Activated T-cell treated with anti-CD3 and anti-CD28 coated beads, Interleukin-2, amount 50 U/mL, for 4 hours (primary cell): Measurements from ENCODE around the gene CEP57L1. TPM values are rescaled to one million over a fixed set of nuclear protein-coding genes. Genes with fewer than 3 reads are reported as not detected.

Source experiments
- ATAC-seq, 2 donors: fragments of 200-7000 bp; cut with Tn5 transposase; one replicate each; pipeline ENCODE4 v1.10.0; 2021
- DNase-seq: peaks from one replicate; pipeline ENCODE4 v3.0.0-alpha.2; 2020
- H3K27me3 Mint-ChIP-seq: one replicate; pipeline ENCODE4 v1.8.0; 2021; ENCODE audit warnings: low read depth, mixed read lengths
- H3K36me3 Mint-ChIP-seq: one replicate; pipeline ENCODE4 v1.8.0; 2022; ENCODE audit warnings: mixed read lengths; ENCODE audit not compliant: insufficient read depth
- H3K4me1 Mint-ChIP-seq: one replicate; pipeline ENCODE4 v1.8.0; 2021; ENCODE audit warnings: low read depth, mixed read lengths
- H3K4me3 Mint-ChIP-seq: one replicate; pipeline ENCODE4 v1.8.0; 2021; ENCODE audit warnings: mild to moderate bottlenecking, moderate library complexity, mixed read lengths
- H3K9me3 Mint-ChIP-seq: one replicate; pipeline ENCODE4 v1.8.0; 2021; ENCODE audit warnings: mixed read lengths
- total RNA-seq, 3 donors: library from RNA; stranded (reverse); gene quantifications; one replicate each; pipeline ENCODE4 v1.2.1, GENCODE V29; 2021

CEP57L1 gene
- total RNA-seq: 1 to 10 TPM; 7.5 to 8.2 (median 7.6) TPM

DNA sequence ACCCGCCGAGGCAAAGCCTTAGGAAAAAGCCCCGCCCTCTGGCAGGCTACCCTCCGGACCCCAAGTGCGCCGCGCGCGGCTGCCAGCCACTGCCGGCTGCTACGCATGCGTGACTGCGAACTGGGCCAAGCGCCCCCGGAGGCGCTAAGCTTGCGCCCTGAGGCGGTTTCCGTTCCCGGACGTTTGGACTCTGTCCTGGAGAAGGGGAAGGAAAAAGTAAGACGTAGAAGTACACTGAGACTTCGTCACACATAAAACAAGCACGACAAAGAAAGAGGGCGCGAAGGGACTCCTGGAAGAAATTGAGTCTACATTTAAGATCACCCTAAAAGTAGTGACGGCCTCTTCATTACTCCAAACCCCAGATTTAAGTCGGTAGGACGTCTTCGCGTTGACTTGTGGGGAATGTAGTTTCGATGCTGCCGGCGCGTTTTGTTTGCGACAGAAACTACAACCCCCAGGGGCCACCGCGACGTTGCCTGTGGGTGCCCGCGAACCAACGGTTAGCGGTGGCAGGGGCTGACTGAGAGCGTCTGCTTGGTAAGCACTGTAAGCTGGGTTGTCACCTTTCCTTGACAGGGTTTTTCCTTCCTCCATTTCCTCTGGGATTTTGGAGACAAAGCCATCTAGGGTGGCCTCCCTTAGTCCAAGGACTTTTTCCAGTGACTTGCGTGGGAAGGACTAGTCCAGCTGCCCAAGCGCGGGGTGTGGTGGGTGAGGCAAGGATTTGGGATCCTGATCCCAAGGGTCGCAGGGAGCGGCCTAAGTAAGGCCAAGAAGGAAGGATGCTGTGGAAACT lies at the start of gene CEP57L1:
CEP57L1 (plus strand) TSS at position 472 of the 799 bp plus-strand sequence. CDS start 49,715 bp downstream, outside the sequence.
- Mint-ChIP-seq H3K27me3 (no peaks in the 10 kb centered on the region), H3K4me3 (peak within 1 kb of the TSS; percentile 92), H3K4me1 (peaks cover 39% of the 10 kb centered on the region), H3K9me3 (no peaks in the 10 kb centered on the region), H3K36me3 (peaks cover 2% of the 10 kb centered on the region)
- DNase-seq (peak; percentile 90), ATAC-seq (peak; percentile 70 to 81)

DNA sequence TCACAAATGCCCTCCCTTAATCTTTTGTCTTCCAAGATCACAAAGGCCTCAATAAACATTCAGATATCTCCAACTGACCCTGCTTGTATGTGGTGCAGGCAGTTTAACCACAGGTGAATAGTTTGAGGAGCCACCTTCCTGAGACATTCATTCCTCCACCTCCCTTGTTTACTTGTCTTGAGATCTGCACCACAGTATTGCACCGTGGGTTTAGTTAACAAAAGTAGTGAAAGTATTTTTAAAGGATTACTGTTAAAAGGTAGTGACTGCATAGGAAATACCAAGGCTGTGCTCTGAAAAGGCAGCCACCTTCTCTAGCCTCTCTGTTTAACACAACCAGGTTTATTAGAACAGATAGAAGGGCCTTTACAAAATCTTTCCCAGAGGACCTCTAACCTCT lies 47.1 kb upstream of the CEP57L1 start:
- DNase-seq: no peak
- peaks cover 34% of the 10 kb centered on the region for H3K4me1 Mint-ChIP-seq
- H3K4me3 Mint-ChIP-seq: no peak overlapping the region
- ATAC-seq: no peak
- H3K27me3 Mint-ChIP-seq: no peaks in the 10 kb centered on the region
- peaks cover 9% of the 10 kb centered on the region for H3K36me3 Mint-ChIP-seq
- H3K9me3 Mint-ChIP-seq: peaks cover 3% of the 10 kb centered on the region

- ATAC-seq (no peak), DNase-seq (no peak)
- Mint-ChIP-seq H3K27me3 (no peaks in the 10 kb centered on the region), H3K9me3 (peaks cover 3% of the 10 kb centered on the region), H3K4me3 (no peak overlapping the region), H3K36me3 (peaks cover 8% of the 10 kb centered on the region), H3K4me1 (peaks cover 35% of the 10 kb centered on the region)
Observed at GRCh38 chr6:109048670-109049415, 46.5 kb upstream of the CEP57L1 start.

DNA sequence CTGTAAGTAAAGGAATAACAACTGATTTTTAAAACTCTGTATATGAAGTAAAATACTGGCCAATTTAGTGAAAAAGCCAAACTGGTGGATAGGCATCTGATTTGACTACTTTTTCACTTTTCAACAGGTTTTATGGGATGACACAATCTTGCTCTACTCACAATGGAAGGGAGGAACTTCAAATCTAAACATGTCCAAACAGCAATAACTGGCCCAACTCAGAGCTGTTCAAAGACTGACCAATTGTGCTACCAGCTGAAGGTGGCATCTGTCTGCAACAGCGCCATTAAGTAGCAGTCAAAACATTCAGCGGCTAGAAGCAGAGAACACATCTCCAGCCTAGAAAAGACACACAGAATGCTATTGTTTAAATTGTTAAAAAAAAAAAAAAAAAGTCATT lies 45.3 kb upstream of the CEP57L1 start:
- peaks cover 35% of the 10 kb centered on the region for H3K4me1 Mint-ChIP-seq
- ATAC-seq (no peak), DNase-seq (no peak)
- H3K4me3 Mint-ChIP-seq: no peak overlapping the region
- peaks cover 6% of the 10 kb centered on the region for H3K36me3 Mint-ChIP-seq
- H3K9me3 Mint-ChIP-seq: peaks cover 3% of the 10 kb centered on the region
- no peaks in the 10 kb centered on the region for H3K27me3 Mint-ChIP-seq

DNA sequence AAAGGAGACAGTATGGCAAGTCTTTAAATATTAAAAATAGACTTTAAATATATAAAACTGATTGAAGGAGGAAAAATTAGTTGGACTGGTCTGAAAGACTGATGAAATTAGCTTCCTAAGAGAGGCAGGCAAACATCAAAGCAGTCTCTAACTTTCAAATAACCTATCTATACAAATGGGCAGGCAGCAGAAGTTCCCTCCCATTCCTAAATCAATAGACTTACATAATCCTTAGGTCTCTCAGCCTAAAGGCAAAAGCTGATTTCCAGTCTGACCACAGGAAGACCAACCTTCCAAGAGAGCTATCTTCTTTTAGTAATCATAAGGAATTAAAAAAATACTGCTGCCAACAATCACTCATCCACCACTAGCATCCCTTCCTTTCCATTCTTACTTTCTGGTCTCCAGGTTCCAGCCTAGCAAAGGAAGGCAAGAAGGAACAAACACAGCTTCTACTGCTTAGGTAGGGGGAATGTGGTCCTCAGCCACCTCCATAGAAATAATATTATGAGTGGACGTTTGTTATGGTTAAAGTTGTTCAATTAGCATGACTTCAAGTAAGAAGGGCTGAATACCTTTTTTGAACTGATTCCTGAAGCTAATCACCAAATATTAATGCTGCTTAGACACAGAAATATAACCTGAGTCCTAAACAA lies 44.7 kb upstream of the CEP57L1 start:
- H3K27me3 Mint-ChIP-seq: no peaks in the 10 kb centered on the region
- peaks cover 32% of the 10 kb centered on the region for H3K4me1 Mint-ChIP-seq
- peaks cover 6% of the 10 kb centered on the region for H3K36me3 Mint-ChIP-seq

DNA sequence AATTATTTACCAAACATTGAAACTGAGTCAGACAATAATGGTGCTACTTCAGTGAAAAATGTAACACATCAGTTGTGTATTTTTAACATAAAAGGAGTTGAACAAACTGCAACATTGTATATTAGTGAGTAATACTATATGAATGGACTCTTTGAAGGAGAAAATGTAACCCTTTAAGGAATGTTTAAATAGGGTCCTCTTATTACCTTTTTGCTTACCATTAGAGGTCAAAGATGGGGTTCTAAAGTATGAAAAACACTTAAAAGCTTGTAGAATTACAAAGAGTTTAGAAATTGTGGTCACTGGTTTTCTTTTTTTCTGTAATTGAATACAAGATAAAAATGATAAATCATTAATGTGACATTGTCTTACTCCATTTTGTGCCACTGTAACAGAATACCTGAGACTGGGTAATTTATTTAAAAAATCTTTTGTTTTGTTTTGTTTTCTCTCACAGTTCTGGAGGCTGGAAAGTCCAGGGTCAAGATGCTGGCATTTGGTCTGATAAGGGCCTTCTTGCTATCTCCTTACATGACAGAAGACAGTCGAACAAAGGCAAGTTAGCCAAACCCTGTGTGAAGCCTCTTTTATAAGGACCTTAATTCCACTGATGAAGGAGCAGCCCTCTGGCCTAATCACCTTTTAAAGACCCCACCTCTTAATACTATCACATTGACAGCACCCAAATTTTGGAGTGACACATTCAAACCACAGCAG lies 43.8 kb upstream of the CEP57L1 start:
- ATAC-seq (no peak), DNase-seq (no peak)
- Mint-ChIP-seq H3K36me3 (peaks cover 6% of the 10 kb centered on the region), H3K4me1 (peaks cover 32% of the 10 kb centered on the region), H3K9me3 (peaks cover 3% of the 10 kb centered on the region), H3K27me3 (no peaks in the 10 kb centered on the region), H3K4me3 (no peak overlapping the region)

More for the DNA sequence above, 44.7 kb upstream of the CEP57L1 start:
- peaks cover 3% of the 10 kb centered on the region for H3K9me3 Mint-ChIP-seq
- no peak overlapping the region for H3K4me3 Mint-ChIP-seq
- no peak for ATAC-seq
- DNase-seq: no peak

DNA sequence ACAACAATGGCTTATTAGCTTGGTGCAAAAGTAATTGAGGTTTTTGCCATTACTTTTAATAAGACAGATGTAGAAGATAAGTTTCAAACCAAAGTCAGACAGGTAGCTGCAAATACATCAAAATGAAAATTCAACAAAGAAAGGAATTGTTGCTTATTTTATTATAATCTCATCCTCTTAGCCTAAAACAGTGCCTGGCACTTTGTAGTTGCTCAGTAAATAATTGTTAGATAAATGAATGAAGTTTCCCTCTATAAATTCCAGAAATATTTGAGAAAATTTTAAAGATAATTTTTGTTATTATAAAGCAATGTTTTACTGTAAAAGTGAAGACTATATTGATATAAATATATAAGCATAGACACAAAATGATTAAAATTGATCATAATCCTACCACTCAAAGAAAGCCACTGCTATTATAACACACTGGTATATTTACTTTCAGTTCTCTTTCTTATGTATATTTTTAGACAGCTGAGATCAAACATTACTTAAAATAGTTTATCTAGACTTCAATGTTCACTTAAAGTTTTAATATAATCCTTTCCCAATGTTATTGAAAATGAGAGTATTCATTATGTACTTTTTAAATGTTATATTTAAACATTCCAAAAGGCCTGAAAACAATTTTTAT lies 43.2 kb upstream of the CEP57L1 start:
- H3K9me3 Mint-ChIP-seq: peaks cover 3% of the 10 kb centered on the region
- peaks cover 37% of the 10 kb centered on the region for H3K4me1 Mint-ChIP-seq
- ATAC-seq (no peak), DNase-seq (no peak)
- no peaks in the 10 kb centered on the region for H3K27me3 Mint-ChIP-seq
- H3K4me3 Mint-ChIP-seq: no peak overlapping the region
- peaks cover 6% of the 10 kb centered on the region for H3K36me3 Mint-ChIP-seq

DNA sequence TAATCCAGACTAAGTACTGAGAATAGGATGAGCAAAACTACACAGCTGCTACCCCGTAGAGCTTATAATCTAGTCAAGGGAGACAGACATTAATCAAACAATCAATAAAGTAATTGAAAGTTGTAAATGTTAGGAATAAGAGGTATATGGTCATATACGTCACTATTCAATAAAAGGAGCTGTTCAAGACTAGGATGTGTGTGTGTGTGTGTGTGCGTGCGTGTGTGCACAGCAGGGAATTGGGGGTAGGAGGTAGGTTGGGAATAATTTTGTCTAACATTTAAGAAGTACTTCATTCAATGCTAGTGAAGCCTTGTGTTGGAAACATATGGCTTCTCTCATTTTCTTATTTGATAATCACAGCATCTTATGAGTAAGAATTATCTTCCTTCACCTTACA lies 42.5 kb upstream of the CEP57L1 start:
- H3K4me1 Mint-ChIP-seq: peaks cover 40% of the 10 kb centered on the region

GRCh38 chr6:109053336-109053735 lies 42.0 kb upstream of the CEP57L1 start:
- DNase-seq: no peak
- Mint-ChIP-seq H3K27me3 (no peaks in the 10 kb centered on the region), H3K9me3 (peaks cover 3% of the 10 kb centered on the region), H3K4me1 (peaks cover 38% of the 10 kb centered on the region), H3K4me3 (no peak overlapping the region), H3K36me3 (peaks cover 6% of the 10 kb centered on the region)
- no peak for ATAC-seq

More for the DNA sequence above, 42.5 kb upstream of the CEP57L1 start:
- no peak for ATAC-seq
- Mint-ChIP-seq H3K36me3 (peaks cover 6% of the 10 kb centered on the region), H3K27me3 (no peaks in the 10 kb centered on the region), H3K4me3 (no peak overlapping the region), H3K9me3 (peaks cover 3% of the 10 kb centered on the region)
- DNase-seq: no peak

DNA sequence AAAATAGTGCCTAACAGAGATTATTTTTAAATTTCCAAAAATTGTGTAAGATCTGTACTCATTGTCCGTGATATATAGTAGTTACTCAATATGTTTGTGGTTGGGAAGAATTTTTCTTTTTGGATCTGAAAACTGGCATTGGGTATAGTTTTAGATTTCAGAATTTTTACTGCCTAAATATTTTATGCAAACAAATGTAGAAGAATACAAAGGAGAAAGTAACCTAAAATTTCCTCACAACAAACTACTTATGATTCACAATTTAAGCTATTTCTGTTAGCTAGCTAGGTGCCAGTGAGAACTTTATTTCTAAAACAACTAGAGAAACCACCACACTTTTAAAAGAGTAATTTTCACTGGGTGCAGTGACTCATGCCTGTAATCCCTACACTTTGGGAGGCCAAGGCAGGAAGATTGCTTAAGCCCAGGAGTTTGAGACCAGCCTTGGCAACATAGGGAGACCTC lies 39.5 kb upstream of the CEP57L1 start:
- H3K4me1 Mint-ChIP-seq: peaks cover 42% of the 10 kb centered on the region
- no peak overlapping the region for H3K4me3 Mint-ChIP-seq
- no peak for DNase-seq
- no peak for ATAC-seq
- H3K9me3 Mint-ChIP-seq: no peaks in the 10 kb centered on the region
- no peaks in the 10 kb centered on the region for H3K27me3 Mint-ChIP-seq
- no peaks in the 10 kb centered on the region for H3K36me3 Mint-ChIP-seq

- Mint-ChIP-seq H3K36me3 (no peaks in the 10 kb centered on the region), H3K9me3 (no peaks in the 10 kb centered on the region), H3K4me3 (no peak overlapping the region), H3K4me1 (peaks cover 39% of the 10 kb centered on the region), H3K27me3 (no peaks in the 10 kb centered on the region)
- ATAC-seq (no peak), DNase-seq (no peak)
Observed at GRCh38 chr6:109056661-109057060, 38.6 kb upstream of the CEP57L1 start.

DNA sequence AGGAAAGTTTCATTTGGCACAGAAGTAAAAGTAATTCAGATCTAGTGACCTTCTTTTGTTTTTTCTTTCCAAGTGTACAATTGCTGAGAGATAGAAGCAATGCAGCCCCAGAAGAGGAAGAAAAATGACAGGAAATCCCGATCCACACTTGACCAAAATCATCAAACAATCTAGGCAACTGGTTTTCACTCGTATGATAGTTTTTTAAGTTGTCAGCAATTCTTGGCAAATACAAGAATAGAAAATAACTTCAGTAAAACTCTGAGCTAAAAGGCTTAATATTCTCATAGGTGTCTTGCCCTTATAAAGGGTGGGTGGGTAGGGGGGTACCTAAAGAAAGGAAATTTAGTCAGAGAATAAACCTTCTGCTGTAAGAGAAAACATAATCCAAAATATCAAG lies 36.7 kb upstream of the CEP57L1 start:
- Mint-ChIP-seq H3K36me3 (no peaks in the 10 kb centered on the region), H3K9me3 (no peaks in the 10 kb centered on the region), H3K4me3 (no peak overlapping the region), H3K27me3 (no peaks in the 10 kb centered on the region), H3K4me1 (peaks cover 46% of the 10 kb centered on the region)
- DNase-seq (no peak), ATAC-seq (no peak)

DNA sequence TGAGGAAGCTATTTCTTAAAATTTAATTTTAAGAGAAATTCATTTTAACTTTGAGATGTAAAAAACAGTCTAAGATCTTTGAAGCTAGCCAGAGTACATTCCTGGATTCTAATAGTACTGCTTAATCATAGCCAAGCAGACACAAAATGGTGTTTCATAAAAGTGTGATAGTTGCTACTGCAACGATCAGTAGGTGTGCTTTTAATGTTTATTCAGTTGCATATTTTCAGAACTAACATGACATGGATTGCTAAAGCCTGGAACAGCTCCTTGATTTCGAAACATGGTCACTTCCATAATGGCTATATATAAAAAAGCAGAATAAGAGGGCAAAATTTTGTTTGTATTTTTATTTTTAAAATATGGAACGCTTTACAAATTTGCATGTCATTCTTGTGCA lies 36.2 kb upstream of the CEP57L1 start:
- Mint-ChIP-seq H3K36me3 (no peaks in the 10 kb centered on the region), H3K9me3 (no peaks in the 10 kb centered on the region), H3K27me3 (no peaks in the 10 kb centered on the region), H3K4me1 (peaks cover 48% of the 10 kb centered on the region), H3K4me3 (no peak overlapping the region)
- no peak for ATAC-seq
- DNase-seq: no peak
